Activated effector memory CD4-positive, alpha-beta T cell treated with anti-CD3 and anti-CD28 coated beads, Interleukin-2, amount 50 U/mL, for 16 hours (primary cell): ENCODE measurements around the gene VTI1A.

Source experiments
- DNase-seq: peaks from one replicate; pipeline ENCODE4 v3.0.0-alpha.2; 2020

VTI1A gene

DNA sequence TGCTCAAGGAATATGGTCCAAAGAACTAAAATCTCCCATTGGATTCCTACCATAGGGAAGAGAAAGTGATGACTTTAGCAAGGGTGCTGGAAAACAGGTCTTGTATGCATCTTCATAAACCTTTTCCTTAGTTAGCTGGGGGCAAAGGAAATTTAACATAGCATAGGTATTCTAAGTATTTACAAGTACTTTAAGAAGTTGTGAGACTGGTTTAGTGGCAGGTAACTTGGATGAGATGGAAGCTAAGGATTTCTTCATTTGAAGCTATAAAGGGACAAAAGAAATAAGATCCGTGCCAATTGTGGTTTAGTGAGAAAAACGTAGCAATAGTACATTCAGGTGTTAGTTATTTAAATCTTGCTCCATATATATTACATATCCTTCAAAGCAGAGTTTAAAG lies 319.6 kb downstream of the VTI1A start:
- DNase-seq = no peak

DNA sequence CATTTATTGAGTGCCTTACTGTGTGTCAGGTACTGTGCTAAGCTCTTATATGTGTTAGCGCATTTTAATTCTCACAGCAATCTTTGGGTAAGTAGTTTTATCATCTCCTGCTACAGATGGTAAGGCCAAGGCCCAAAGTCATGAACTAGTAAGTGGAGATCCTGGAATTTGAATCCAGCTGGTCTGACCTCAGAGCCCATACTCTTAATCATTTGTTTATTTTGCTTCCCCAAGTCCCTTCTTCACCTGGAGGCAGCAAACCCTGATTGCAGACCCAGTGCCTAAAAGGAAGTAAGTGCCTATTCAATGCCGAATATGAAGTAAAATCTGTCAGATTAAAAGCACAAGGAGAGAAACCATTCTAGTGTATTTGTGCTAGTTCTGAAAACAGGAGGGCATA lies 320.1 kb downstream of the VTI1A start:
- no peak for DNase-seq

DNA sequence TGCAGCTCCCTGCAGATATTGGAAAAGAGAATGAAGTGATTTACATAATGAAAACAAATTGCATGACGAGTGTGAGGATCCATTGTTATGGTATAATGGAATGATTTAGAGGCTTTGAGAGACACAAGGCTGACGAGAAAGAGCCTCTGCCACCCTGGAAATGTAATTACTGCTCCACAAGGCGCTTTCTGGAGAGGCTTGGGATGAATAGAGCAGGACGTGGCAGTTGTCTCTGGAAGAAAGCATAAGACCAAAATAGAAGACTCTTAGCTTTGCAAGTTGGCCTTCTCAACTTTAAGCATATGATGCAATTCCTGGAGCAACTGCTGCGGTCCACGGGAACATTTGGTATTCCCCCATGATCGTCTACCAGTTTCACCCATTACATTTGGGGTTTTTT lies 321.1 kb downstream of the VTI1A start:
- no peak for DNase-seq

DNA sequence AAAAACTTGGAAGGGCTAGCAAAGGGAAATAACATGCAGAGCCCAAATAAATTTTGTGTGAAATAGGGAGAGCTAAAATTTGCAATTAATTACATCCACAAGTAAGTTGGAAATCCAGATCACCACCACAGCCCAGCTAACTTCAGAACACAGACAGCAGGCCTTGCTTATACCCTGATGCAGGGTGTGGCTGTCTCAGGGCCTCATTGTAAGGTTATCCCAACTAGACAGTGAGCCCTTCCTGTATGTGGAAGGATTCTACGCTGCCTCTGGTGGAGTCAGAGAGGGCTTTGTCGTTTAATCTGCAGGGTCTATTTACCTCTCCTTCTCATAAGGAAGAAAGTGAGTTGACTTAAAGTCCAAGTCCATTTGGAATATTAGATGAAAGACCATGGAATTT lies 322.1 kb downstream of the VTI1A start:
- DNase-seq = no peak

DNA sequence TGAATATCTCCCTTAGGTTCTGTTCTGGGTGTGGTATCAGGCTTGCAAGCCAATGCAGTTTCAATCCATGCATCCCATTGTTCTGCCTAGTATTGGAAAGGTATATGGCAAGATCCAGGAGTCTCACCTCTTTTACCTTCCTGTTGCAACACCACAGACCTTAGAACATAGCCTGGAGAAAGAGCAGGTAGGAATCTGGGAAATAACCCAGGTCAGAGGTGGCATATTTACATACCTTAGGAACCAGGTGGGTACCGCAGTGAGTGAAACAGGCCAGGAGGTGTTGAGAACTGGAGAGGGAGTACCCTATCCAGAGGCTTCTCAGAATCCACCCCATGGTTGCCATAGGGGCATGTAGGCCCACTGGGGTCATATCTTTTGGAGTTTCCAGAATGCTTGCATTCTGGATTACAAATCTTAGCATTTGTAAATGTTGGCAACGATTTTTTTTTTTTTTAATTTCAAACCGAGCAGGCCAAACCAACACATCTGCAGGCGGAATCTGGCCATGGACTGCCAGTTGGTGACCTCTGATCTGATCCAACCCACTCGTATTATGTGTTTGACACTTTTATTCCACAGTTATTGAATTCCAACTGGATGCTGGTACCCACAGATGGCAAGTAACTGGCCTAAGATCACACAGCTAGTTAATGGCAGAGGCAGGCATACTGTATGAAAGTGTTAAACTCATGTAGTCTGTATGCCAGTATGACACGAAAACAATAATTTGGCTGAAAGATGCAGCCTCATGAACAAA lies 322.8 kb downstream of the VTI1A start:
- no peak for DNase-seq

DNA sequence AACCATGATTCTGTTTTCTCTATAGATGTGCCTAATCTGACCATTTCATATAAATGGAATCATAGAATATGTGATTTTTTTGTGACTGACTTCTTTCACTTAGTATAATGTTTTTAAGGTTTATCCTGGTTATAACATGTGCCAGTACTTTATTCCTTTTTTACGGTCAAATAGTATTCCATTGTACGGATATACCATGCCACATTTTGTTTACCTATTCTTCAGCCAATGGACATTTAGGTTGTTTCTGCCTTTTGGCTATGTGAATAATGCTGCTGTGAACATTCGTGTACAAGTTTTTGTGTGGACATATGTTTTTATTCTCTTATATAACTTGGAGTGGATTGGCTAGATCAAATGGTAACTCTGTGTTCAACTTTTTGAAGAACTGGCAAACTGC lies 324.7 kb downstream of the VTI1A start:
- DNase-seq = no peak

DNA sequence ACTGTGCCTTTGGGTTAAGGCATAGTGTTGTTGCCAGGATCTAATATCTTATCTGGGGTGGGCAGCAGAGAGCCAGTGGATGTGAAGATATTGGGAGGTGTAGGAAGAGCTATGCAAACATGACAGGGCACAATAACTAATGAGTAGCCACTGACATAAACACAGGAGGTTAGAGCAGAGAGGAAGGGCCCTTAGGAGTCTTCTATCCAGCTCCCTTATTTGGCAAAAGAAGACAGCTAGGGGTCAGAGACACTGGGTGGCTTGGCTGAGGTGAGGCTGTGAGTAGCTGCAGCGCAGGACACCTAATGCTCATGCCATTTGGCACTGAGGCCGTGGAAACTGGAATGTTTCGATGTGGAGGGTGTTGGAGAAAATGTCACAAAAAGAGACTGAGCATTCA lies 326.8 kb downstream of the VTI1A start:
- no peak for DNase-seq

DNA sequence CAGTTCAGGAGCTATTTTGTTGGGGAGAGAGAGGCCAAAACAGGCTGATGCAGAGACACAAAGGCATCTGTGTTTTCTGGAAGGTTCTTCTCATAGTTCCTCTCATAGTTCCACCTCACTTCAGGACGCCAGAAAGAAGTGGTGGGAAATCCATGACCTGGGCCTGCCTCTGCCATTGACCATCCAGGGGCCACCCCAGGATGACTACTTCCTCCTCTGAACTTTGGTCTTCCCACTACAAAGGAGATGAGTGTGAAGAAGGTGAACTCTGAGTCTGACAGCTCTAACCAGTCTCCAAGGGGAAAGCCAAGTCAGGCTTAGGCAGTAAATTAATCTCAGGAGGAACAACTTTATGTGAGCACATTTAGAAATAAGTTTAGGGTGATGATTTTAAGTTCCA lies 327.2 kb downstream of the VTI1A start:
- DNase-seq = no peak

DNA sequence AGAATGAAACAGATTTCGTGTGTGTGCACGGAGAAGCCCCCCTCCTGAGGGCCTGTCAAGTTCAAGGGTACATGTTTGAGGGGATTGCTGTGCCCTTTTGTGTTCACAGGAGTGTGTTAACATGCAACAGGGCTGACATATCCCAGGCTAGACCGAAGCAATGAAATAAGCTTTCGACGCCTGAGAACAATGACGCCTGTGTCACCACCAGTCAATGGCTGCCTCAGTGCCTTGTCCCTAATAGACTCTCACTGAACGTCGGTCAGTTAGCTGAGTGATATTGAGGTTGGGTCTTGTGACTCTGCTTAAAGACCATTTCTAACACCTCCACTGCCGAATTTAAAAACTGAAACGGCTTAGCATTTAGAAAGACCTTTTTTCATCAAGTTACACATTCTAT lies 327.8 kb downstream of the VTI1A start:
- DNase-seq = no peak

DNA sequence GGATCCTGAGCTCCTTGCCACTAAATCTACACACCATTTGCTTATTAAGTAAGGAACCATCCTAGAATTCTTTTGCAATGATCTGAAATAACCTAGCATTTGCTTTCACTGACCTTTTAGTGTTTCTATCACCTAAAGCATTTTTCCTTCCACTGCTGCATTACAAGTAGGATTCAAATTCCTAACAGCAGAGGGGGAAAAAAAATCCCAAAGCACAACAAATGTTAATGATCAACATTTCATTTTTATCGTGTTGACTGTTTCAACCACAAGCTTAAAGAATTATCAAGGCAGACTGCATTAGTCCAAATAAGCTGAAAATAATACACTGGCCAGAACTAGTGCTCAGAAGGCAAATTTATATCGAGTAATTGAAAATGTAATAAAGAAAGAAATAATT lies 328.4 kb downstream of the VTI1A start:
- no peak for DNase-seq

DNA sequence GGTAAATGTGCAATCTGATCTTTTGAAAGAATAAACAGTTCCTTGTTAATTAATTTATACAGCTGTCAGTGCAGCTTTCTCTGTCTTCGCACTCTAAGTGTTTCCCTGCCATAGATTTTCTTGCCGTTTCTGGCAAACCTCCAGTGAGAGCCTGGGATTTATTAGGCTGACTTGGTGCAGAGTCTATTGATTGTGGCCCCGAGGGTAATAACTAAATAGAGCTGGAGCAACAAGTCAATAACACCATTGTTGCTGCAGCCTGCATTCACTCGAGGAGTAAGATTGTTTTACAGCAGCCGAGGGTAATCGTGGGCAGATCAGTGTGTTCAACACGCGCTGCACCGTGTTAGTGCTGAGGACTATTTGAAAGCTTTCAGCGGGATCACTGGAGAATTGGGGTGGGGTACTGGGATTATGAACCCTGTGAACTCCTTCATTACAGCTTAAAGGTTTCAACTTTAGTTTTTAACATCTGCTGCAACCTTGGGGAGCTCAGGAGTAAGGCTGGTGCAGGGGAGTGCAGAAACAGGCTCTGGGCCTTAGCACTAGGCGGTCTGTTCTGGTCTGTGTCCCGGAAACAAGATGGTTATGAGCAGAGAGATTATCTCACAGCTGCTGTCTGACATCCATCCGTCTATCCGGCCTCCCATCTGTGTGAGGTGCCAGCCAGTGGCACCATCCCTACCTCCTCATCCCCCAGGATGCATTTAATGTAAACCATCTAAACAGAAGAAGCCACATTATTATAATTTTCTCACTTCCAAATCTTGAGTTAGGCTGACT lies 329.1 kb downstream of the VTI1A start:
- no peak for DNase-seq

DNA sequence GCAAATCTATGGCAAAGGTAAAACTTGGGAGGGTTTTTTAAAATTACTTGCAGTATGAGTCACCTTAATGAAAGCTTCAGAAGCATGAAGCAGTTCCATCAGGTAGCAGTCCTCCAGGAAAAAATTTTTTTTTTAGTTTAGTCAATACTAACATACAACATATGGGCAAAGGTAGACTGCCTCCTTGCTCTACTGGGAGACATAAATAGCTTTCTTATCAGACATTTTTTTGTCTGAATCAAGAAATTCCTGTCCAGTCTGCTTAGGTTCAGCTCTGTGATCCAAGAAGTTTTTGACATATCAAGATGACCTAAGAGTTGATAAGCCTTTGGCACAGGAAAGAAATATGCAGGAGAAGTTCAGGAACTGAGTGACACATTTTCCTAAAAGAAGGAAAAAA lies 331.6 kb downstream of the VTI1A start:
- no peak for DNase-seq

DNA sequence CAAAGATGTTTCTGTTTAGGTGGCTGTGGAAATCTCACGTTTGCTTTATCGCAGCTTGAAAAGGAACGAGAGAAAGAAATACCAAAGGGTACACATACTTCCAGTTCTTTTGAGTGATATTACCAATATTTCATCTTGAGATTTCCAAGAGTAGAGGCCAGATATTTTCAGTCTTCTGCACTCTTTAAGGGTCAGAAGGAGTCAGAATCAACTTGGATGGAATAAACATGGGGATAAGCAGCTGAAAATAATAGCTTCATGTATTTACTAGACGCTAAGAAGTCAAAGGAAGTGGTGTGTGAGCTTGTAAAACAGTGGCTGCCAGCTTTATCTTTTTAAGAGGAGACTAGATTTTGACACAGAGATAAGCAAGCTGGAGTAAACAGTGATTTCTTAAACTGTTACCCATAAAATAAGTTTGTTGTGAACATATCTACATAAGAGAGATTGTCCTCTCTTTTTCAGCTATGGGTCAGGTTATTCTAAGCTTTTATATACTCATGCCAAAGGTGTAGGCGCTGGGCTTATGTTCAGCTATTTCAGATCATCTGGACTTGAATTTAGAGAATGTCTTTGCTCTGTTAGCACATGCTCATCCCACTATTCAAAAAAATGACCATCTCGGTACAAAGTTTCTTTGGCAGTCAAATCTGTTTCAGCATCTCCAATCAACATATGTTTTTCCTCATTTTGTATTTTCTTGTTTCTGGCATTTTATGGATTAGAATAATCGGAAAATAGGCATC lies 332.2 kb downstream of the VTI1A start:
- no peak for DNase-seq

DNA sequence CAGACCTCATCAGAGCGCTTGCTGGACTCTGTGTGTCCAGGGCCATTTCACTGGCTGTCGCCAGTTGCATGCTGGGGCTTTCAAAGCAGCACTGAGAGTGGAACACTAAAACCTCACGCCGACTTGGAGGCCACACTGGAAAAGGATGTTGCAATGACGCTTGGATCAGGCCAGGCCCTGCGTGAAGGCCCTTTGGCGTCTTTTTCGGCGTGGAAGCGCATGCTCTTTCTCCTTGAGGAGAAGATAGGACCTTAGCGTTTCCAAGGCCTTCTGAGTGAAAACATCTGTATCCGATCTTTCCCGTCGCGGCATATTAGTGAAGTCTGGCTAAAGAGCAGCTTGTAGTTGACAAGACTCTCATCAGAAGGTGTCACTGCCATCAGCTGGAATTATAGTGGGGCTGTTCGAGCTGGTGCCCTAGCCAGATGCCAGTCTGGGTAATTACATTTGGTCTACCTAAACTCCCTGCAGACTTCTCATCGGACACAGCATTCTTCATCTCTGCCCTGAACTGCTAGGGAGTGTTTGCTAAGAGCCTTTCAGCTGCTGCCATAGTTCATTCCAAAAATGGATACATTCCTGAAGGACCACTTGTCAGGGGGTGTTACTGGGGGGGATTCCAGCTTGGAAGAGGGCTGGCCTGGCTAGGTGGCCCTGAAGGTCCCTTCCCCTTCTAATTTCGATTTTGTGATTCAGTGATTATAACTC lies 335.3 kb downstream of the VTI1A start:
- no peak for DNase-seq

DNA sequence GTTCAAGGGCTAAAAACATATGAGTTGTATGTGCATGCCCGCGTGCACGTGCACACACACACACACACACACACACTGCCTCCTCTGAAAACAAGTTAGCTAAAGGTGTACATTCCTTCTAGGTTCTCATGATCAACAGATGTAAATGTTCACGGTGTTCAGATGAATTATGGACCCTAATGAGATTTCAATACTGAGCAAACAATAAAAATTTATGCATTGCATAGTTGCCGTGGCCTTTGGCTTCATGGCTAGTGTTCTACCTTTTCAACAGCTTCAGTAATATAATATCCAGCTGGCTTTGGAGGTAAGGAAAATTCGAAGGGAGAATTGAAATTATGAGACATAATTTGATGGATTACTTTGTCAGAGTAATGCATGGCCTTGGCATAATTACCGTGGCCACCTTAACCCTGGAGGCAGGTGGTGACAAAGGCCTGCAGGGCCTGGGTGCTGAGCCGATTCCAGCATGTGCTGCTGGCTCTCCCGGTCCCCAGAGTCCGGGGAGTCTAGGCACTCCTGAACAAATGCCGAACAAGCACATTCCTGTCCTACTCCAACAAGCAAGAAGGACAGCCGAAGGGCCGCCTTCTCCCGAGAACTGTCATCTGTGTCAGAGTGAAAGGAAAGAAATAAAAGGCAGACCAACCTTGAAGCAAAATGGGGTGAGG lies 336.5 kb downstream of the VTI1A start:
- no peak for DNase-seq

DNA sequence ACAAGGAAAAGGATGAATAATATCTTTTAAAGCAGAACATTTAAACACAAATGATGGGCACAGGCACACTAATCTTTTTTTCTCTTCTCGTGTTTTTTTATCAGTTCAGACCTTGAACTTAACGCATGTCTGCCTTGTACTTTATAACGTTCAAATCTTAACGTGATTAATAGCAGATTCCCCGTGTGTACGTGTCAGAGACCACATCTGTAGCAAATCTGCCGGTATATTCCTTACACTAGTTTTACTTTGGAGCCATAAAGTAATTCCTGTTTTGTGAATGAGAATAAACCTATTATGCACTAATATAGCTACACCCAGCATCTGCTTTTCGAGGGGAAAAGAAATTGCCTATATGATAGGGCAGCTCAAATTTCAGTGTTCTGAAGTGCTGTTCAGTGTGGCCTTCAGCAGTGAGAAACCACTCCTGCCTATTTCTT lies 337.0 kb downstream of the VTI1A start:
- no peak for DNase-seq

DNA sequence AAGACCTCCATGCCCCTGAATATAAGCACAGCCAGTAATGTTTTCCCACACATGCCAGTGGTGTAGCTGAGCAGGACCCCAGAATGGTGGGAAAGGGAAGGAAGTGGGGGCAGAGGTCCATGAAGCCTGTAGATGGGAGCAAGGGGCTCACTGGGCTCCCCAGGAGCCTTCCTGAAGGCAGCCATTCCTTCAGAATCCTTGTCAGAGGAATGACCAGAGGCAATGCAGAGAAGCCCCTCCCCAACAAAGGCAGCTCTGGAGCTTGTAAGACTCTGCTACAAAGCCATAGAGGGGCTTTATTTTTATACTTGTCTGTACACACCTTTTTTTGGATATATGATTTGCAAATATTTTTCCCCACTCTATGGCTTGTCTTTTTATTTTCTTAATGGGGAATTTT lies 338.1 kb downstream of the VTI1A start:
- no peak for DNase-seq

DNA sequence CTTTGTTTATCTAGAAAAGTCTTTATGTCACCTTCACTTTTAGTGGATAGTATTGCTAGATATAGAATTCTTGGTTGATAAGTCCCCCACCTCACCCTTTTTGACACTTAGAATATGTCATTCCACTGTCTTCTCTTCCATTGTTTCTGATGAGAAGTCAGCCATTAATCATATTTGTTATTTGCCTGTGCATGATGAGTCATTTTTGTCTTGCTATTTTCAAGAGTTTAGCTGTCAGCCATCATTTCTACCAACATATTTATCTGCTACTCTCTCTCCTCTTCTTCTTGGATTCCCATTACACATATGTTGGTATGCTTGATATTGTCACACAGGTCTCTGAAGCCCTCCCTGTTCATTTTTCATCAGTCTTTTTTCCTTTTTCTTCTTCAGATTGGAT lies 342.2 kb downstream of the VTI1A start:
- DNase-seq = no peak

DNA sequence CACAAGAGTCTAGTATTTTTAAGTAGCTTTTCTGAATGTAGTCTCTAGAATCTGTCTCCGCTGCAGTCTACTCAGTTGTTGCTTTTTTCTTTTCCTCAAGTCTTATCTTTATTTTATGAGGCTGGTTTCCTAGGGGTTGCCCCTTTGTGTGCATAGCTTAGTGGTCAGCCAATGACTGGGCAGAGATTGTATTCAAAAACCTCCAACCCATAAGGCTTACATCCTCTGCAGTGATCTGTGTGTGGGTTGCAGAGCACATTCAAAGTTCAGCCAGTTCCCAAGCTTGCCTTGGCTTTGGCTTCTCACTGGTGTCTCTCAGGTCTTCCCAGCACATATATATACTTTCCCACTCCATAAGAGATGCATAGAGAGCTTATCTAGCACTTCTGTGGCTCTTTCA lies 343.0 kb downstream of the VTI1A start:
- no peak for DNase-seq

DNA sequence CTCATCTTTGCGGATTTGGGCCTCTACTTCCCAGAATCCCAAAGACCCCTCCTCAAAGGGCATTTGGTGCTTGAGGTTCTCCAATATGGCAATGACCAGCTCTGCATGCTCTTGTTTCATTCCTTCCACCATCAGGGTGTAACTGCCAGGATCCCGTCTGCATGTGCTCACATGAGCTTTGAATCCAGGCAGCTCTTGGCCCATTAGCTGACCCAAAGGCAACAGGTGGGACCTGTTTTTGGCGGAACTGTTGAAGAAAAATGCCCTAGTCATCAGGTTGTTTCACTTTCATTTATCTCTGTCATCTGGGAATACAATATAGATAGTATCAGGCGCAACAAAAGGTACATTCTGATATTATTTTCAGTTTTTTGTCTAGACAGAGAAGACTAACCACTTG lies 343.9 kb downstream of the VTI1A start:
- no peak for DNase-seq

DNA sequence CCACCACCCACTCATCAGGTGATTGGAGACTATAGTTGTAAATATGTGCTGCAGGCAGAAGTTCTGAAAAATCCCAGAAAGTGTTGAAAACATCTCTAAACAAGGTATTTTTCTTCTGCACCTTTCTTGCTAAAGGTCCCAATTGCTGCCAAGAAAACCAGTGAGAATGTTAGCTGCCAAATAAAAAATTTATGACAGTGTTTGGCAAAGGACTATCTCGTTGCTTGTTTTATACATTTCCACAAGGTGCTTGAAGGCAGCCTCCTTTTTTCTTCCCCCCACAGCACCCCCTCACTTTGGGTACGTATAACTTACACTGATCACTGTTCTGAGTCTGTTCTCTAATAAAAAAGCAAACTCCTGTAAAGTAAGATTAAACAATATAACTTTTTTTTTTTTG lies 344.4 kb downstream of the VTI1A start:
- no peak for DNase-seq

DNA sequence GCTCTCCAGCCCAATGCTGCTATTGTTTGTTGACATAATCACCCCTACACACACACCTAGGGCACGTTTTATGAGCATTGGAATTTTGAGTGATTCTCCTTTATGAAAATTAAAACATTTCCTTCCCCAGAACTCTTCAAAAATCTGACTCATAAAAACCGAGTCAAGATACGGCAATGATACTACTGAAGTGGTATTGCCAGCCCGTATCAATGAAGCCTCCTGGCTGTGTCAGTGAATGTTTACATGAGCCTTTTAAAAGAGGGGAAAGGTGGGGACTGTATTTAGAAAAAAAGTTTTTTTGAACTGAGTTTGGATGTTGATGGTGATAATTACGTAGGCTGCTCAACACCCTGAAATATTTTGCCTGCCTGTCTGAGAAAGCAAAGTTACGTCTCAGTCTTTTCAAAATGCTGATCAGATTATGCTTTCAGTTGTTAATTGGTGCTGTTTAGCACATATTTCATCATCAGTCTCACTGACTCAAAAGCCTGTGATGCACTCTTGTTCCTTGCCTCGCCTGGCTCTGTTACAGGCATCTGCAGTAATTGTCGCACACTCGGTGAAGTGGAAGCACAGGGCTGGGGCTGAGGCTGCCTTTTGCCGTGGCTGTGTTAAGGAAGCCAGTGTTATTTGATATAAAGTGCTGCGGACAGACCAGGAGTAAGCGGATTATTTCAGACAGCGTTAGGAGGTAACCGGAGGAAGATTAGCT lies 345.6 kb downstream of the VTI1A start:
- DNase-seq = no peak
